SJSA1 (cell line): ENCODE data around the gene ETF1. TPM values are rescaled to one million over a fixed set of nuclear protein-coding genes. Genes with fewer than 3 reads are reported as not detected.
"Not testable (repeated sequence)": the region's sequence is repeated elsewhere in the genome, so short reads cannot be mapped to it uniquely, and the experiment has no call there.

Source experiments
- DNase-seq, 2 experiments: peaks; one replicate each; pipeline ENCODE4 v3.0.0-alpha.2; 2015 to 2020; ENCODE audit warnings: low spot score in 2 of 2, low read depth in 1 of 2
- H3K27ac ChIP-seq: fragments of 250-450 bp; sonication (Bioruptor Pico); 2 replicates; pipeline ENCODE4 v1.5.1; 2020; ENCODE audit warnings: mild to moderate bottlenecking, moderate library complexity
- H3K27me3 ChIP-seq: fragments of 250-450 bp; sonication (Bioruptor Pico); replicated peaks from 2 replicates; pipeline ENCODE4 v1.5.1; 2020; ENCODE audit warnings: mild to moderate bottlenecking, moderate library complexity
- H3K36me3 ChIP-seq: fragments of 250-450 bp; sonication (Bioruptor Pico); 2 replicates; pipeline ENCODE4 v1.5.1; 2020; ENCODE audit warnings: mild to moderate bottlenecking
- H3K4me1 ChIP-seq: fragments of 250-450 bp; sonication (Bioruptor Pico); replicated peaks from 2 replicates; pipeline ENCODE4 v1.6.1; 2021; ENCODE audit warnings: mild to moderate bottlenecking
- H3K4me3 ChIP-seq: fragments of 250-450 bp; sonication (Bioruptor Pico); 2 replicates; pipeline ENCODE4 v1.5.1; 2020; ENCODE audit warnings: mild to moderate bottlenecking
- H3K9me3 ChIP-seq: fragments of 250-450 bp; sonication (Bioruptor Pico); replicated peaks from 2 replicates; pipeline ENCODE4 v1.5.1; 2020; ENCODE audit warnings: mild to moderate bottlenecking
- total RNA-seq: library from RNA; depleted of rRNA; stranded (reverse); fragments of >200 nt; shearing (Covaris generic); gene quantifications from 2 replicates; pipeline ENCODE4 v1.2.3, GENCODE V29; 2014

Gene ETF1
- total RNA-seq, 1 experiment from 2014 or later = 167 TPM

GRCh38 chr5:138533973-138534941 is 8.8 kb downstream of the ETF1 start:
- H3K4me1 ChIP-seq = no peaks in the 10 kb centered on the region
- no peaks in the 10 kb centered on the region for H3K27me3 ChIP-seq
- H3K27ac ChIP-seq = no peak overlapping the region
- DNase-seq = no peak
- no peak overlapping the region for H3K4me3 ChIP-seq
- H3K36me3 ChIP-seq = peaks cover 84% of the 10 kb centered on the region
- H3K9me3 ChIP-seq = no peaks in the 10 kb centered on the region

- Histone ChIP-seq H3K4me3 (no peak overlapping the region), H3K36me3 (peaks cover 86% of the 10 kb centered on the region), H3K9me3 (no peaks in the 10 kb centered on the region), H3K4me1 (no peaks in the 10 kb centered on the region), H3K27me3 (no peaks in the 10 kb centered on the region), H3K27ac (no peak overlapping the region)
- no peak for DNase-seq
These were observed 13.2 kb downstream of the ETF1 start for GRCh38 chr5:138529812-138530211.

DNA sequence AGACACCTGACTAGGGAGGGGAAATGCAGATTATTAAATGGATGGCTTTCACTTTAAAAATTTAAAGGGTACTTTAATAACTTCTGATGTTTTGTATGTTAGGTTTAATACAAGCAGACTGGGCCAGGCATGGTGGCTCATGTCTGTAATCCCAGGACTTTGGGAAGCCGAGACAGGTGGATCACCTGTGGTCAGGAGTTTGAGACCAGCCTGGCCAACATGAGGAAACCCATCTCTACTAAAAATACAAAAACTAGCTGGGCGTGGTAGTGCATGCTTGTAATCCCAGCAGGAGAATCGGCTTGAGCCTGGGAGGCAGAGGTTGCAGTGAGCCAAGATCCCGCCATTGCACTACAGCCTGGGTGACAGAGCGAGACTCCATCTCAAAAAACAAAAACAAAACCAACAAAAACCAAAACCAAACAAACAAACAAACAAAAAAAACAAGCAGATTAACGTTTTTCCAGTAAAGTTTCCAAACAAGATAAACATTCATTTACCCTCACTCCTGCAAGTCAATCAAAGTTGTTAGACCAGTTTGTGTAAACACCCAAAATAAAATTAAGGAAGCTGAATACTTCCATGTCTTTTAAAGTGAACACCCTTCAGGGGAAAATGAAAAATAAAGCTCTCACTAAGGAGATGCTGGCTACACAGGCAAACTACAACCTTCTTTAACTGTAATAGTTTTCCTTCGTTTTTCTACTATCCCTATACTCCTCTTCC is 14.1 kb downstream of the ETF1 start:
- peaks cover under 1% of the 10 kb centered on the region; the same call in 1 of the 2 replicates for H3K4me1 ChIP-seq
- H3K36me3 ChIP-seq = peaks cover 78% of the 10 kb centered on the region
- H3K27ac ChIP-seq = no peak overlapping the region
- H3K4me3 ChIP-seq = no peak overlapping the region
- no peak for DNase-seq
- H3K9me3 ChIP-seq = no peaks in the 10 kb centered on the region
- H3K27me3 ChIP-seq = no peaks in the 10 kb centered on the region

GRCh38 chr5:138528208-138528607 is 14.8 kb downstream of the ETF1 start:
- Histone ChIP-seq H3K36me3 (peaks cover 77% of the 10 kb centered on the region), H3K27ac (no peak overlapping the region)
- DNase-seq = no peak

GRCh38 chr5:138527170-138527569 is 15.9 kb downstream of the ETF1 start:
- Histone ChIP-seq H3K4me1 (peaks cover 4% of the 10 kb centered on the region; the same call in 1 of the 2 replicates), H3K27me3 (no peaks in the 10 kb centered on the region), H3K36me3 (peaks cover 74% of the 10 kb centered on the region), H3K4me3 (no peak overlapping the region), H3K27ac (no peak overlapping the region), H3K9me3 (no peaks in the 10 kb centered on the region)
- no peak for DNase-seq

More at GRCh38 chr5:138528208-138528607, 14.8 kb downstream of the ETF1 start:
- H3K4me1 ChIP-seq = peaks cover 4% of the 10 kb centered on the region; the same call in 1 of the 2 replicates
- no peaks in the 10 kb centered on the region for H3K27me3 ChIP-seq
- no peak overlapping the region for H3K4me3 ChIP-seq
- H3K9me3 ChIP-seq = no peaks in the 10 kb centered on the region

DNA sequence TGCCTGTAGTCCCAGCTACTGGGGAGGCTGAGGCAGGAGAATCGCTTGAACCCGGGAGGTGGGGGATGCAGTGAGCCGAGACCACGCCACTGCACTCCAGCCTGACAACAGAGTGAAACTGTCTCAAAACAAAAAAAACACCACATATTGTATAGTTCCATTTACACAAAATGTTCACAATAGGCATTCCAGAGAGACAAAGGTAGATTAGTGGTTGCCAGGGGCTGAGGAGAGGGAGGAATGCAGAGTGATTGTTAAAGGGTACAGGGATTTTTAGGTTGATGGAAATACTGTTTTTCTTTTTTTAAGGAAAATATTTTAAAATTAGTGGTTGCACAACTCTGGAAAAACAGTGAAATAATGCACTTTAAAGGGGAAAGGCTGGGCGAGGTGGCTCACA is 19.6 kb downstream of the ETF1 start:
- Histone ChIP-seq H3K27ac (no peak overlapping the region), H3K27me3 (no peaks in the 10 kb centered on the region), H3K36me3 (peaks cover 64% of the 10 kb centered on the region), H3K4me3 (no peak overlapping the region), H3K4me1 (peaks cover 4% of the 10 kb centered on the region; the same call in 1 of the 2 replicates), H3K9me3 (no peaks in the 10 kb centered on the region)
- DNase-seq = peak in 1 of 2 experiments; percentile 28

DNA sequence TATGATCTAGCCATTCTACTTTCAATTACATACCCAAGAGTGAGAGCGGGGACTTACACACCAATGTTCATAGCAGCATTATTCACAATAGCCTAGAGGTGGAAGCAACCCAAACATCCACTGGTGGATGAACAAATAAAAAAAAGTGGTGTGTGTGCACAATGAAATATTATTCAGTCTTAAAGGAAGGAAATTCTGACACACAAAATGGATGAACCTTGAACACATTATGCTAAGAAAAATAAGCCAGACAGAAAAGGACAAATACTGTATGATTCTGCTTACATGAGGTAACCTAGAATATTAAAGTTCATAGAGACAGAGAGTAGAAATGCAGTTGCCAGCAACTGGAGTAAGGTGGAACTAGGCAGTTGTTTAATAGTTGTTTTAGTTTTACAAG is 22.1 kb downstream of the ETF1 start:
- DNase-seq = no peak
- H3K27me3 ChIP-seq = no peaks in the 10 kb centered on the region
- H3K36me3 ChIP-seq = peaks cover 69% of the 10 kb centered on the region

DNA sequence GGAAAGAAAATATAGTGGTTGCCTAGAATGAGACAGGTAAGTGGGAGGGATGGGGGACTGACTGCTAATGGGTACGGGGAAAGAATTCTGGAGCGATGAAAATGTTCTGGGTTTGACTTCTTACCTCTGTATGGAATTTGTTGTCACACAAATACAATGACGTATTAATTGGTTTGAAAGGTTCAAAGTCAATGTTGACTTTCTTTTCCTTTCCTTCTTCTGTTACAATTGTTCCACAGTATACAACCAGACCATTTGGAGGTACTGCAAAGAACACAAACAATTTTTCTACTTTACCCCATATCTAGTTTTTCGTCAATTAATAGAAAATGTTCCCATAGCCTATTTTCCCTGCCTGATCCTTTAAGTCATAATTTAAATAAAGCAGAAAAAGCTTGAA is 25.6 kb downstream of the ETF1 start:
- peaks cover 83% of the 10 kb centered on the region for H3K36me3 ChIP-seq
- H3K4me3 ChIP-seq = no peak overlapping the region
- no peaks in the 10 kb centered on the region for H3K4me1 ChIP-seq
- H3K27me3 ChIP-seq = no peaks in the 10 kb centered on the region
- H3K9me3 ChIP-seq = no peaks in the 10 kb centered on the region
- H3K27ac ChIP-seq = no peak overlapping the region
- no peak for DNase-seq

More for the DNA sequence above, 22.1 kb downstream of the ETF1 start:
- no peak overlapping the region for H3K4me3 ChIP-seq
- H3K27ac ChIP-seq = no peak overlapping the region
- no peaks in the 10 kb centered on the region for H3K9me3 ChIP-seq
- H3K4me1 ChIP-seq = peaks cover 4% of the 10 kb centered on the region; the same call in 1 of the 2 replicates

- Histone ChIP-seq H3K27me3 (no peaks in the 10 kb centered on the region), H3K36me3 (peaks cover 94% of the 10 kb centered on the region)
These were observed 27.3 kb downstream of the ETF1 start for GRCh38 chr5:138515556-138516245.

DNA sequence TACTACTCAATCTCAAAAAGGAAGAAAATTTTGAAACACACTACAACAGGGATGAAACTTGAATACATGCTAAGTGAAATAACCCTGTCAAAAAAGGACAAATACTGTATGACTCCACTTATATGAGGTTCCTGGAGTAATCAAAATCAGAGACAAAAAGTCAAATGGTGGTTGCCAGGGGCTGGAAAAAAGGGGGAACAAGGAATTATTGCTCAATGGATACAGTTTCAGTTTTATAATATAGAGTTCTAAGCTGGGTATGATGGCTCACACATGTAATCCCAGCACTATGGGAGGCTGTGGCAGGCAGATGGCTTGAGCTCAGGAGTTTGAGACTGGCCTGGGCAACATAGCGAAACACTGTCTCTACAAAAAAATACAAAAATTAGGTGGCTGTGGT is 29.0 kb downstream of the ETF1 start:
- no peaks in the 10 kb centered on the region for H3K4me1 ChIP-seq
- H3K36me3 ChIP-seq = peaks cover 97% of the 10 kb centered on the region
- H3K27me3 ChIP-seq = no peaks in the 10 kb centered on the region
- DNase-seq = no peak
- H3K27ac ChIP-seq = no peak overlapping the region
- no peaks in the 10 kb centered on the region for H3K9me3 ChIP-seq
- H3K4me3 ChIP-seq = no peak overlapping the region

More at GRCh38 chr5:138515556-138516245, 27.3 kb downstream of the ETF1 start:
- Histone ChIP-seq H3K27ac (no peak overlapping the region), H3K9me3 (no peaks in the 10 kb centered on the region), H3K4me3 (no peak overlapping the region), H3K4me1 (no peaks in the 10 kb centered on the region)
- DNase-seq = no peak

DNA sequence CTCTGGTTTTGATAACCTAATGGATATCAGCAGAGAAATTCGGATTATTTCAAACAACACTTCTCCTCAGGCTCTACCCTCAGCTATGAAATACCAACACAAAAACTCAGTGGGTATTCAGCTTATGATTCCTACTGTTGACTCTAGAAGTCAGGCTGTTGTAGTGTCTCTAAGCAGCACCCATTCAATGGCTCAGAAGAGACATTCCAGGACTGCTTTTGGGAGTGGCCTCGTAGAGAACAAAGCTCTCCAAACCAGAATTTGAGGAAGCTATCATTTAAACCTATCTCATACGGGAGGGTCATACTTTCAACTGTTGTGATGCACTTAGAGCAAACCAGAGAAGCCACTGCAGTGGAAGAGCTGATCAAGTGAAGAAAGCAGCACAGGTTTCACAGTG is 34.1 kb downstream of the ETF1 start:
- Histone ChIP-seq H3K27me3 (no peaks in the 10 kb centered on the region), H3K9me3 (no peaks in the 10 kb centered on the region), H3K36me3 (peaks cover 78% of the 10 kb centered on the region), H3K4me3 (no peak overlapping the region), H3K4me1 (no peaks in the 10 kb centered on the region), H3K27ac (no peak overlapping the region)
- DNase-seq = no peak

DNA sequence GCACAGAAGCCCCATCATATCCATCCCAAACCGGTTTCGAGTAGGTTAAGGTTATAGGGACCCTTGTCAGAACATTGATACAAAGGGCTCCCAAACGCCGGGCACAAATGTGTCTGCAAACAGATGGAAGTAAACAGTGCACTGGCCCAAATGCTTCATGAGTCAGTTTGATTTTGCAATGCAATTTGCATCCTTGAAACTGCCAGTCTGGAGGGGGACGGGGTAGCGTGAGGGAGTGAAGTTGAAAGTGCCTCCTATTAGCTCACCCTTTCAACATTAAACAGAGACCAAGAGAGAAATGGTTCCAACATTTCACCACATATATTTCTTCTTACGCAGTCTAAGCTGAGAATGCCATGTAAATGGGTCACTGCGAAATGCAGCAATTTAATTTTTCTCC is 35.6 kb downstream of the ETF1 start:
- peaks cover 63% of the 10 kb centered on the region for H3K36me3 ChIP-seq
- not testable (repeated sequence) for H3K27ac ChIP-seq

More for the DNA sequence above, 35.6 kb downstream of the ETF1 start:
- H3K4me3 ChIP-seq, DNase-seq, H3K4me1 ChIP-seq, H3K9me3 ChIP-seq, H3K27me3 ChIP-seq: not testable (repeated sequence)
